HG03439 (cell line): ENCODE measurements around the gene PCDHB10.

ENCODE experiments used
- ATAC-seq: cut with Tn5 transposase; IDR thresholded peaks from one replicate; pipeline ENCODE4 v1.9.1; 2021; ENCODE audit warnings: mild to moderate bottlenecking, moderate library complexity; ENCODE audit not compliant: unreplicated experiment

The PCDHB10 gene

DNA sequence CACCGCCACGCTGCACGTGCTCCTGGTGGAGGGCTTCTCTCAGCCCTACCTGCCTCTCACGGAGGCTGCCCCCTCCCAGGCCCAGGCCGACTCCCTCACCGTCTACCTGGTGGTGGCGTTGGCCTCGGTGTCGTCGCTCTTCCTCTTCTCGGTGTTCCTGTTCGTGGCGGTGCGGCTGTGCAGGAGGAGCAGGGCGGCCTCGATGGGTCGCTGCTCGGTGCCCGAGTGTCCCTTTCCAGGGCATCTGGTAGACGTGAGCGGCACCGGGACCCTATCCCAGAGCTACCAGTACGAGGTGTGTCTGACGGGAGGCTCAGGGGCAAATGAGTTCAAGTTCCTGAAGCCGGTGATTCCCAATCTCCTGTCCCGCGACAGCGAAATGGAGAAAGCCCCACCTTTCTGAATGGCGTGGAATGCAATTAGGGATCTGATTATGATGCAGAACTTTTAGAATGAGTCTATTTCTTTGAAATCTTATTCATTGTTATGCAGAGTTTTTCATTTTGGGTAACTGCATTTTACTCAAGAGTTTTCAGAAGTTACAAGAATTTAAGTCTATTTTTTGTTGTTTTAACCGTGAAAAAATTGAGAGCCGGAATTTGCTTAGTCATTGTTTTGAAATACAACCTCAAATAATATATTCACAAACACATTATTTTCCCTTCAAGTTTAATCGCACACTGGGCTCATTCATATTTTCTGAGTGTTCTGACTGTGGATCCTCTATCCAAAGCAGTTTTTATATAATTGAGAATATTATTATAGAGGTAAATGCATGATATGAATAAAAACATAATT is 44.6 kb downstream of the PCDHB10 start:
- ATAC-seq, result no peak

DNA sequence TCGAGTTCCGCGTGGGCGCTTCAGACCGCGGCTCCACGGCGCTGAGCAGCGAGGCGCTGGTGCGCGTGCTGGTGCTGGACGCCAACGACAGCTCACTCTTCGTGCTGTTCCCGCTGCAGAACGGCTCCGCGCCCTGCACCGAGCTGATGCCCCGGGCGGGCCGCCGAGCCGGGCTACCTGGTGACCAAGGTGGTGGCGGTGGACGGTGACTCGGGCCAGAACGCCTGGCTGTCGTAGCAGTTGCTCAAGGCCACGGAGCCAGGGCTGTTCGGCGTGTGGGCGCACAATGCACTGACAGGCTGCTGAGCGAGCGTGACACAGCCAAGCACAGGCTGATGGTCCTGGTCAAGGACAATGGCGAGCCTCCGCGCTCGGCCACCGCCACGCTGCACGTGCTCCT is 49.3 kb downstream of the PCDHB10 start:
- ATAC-seq, result no peak
